ENCODE data around the gene CCDC39. TPM values are rescaled to one million over a fixed set of nuclear protein-coding genes. Genes with fewer than 3 reads are reported as not detected.

CCDC39 gene
- total and polyA plus RNA-seq, 9 of the 15 experiments (the other 6 are each of a cell fraction or from before 2014, with no cell fraction given) = not detected

- no peaks in the 10 kb centered on the region for H3K79me2 ChIP-seq (ENCODE audit: control insufficient read depth, insufficient read depth, low read length)
- intact Hi-C loops (cut with micrococcal nuclease) (no loop called here), in situ Hi-C loops (cut with MboI) (no loop called here)
- H3K9me3 ChIP-seq (replicated peaks; ENCODE audit: control insufficient read depth, insufficient read depth, low read depth, low read length) = no peaks in the 10 kb centered on the region
- H3K9me1 ChIP-seq (ENCODE audit: control insufficient read depth, insufficient read depth, low read length) = no peaks in the 10 kb centered on the region
- no peaks in the 10 kb centered on the region for H4K20me1 ChIP-seq (replicated peaks; ENCODE audit: control insufficient read depth, insufficient read depth, low read length)
- no peak for FAIRE-seq
- TF ChIP-seq PTBP1 (IDR thresholded peaks at IDR 0.05; ENCODE audit: low read depth, low read length) (no peak), HNRNPL (IDR thresholded peaks at IDR 0.05; ENCODE audit: low read depth, low read length) (no peak), FOXM1 (IDR thresholded peaks at IDR 0.05; ENCODE audit: low read depth) (no peak), FOXM1 (CRISPR knock-in tag; IDR thresholded peaks at IDR 0.05; ENCODE audit: low read depth) (no peak), NELFE (IDR thresholded peaks at IDR 0.05; ENCODE audit: insufficient read depth, insufficient read length) (no peak), BRCA1 (IDR thresholded peaks at IDR 0.05) (no peak), BRCA1 (CRISPR knock-in tag; IDR thresholded peaks at IDR 0.05) (no peak), GABPA (tag; conservative IDR thresholded peaks at IDR 0.05; ENCODE audit: low read depth) (no peak), ZNF174 (CRISPR knock-in tag; IDR thresholded peaks at IDR 0.05) (no peak), SMARCE1 (IDR thresholded peaks at IDR 0.05) (no peak), EHMT2 (IDR thresholded peaks at IDR 0.05) (no peak), GTF2A2 (tag; IDR thresholded peaks at IDR 0.05) (no peak), ZBTB17 (CRISPR knock-in tag; IDR thresholded peaks at IDR 0.05) (no peak), DMBX1 (CRISPR knock-in tag; IDR thresholded peaks at IDR 0.05; ENCODE audit: borderline replicate concordance) (no peak), CCNT2 (IDR thresholded peaks at IDR 0.05; ENCODE audit: borderline replicate concordance, extremely low read depth, insufficient read length, low read depth, low read length) (no peak)
- TF ChIP-seq, protein P1, sequence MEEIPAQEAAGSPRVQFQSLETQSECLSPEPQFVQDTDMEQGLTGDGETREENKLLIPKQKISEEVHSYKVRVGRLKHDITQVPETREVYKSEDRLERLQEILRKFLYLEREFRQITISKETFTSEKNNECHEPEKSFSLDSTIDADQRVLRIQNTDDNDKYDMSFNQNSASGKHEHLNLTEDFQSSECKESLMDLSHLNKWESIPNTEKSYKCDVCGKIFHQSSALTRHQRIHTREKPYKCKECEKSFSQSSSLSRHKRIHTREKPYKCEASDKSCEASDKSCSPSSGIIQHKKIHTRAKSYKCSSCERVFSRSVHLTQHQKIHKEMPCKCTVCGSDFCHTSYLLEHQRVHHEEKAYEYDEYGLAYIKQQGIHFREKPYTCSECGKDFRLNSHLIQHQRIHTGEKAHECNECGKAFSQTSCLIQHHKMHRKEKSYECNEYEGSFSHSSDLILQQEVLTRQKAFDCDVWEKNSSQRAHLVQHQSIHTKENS (CRISPR knock-in tag; IDR thresholded peaks at IDR 0.05) = no peak
- TF ChIP-seq, protein P2, sequence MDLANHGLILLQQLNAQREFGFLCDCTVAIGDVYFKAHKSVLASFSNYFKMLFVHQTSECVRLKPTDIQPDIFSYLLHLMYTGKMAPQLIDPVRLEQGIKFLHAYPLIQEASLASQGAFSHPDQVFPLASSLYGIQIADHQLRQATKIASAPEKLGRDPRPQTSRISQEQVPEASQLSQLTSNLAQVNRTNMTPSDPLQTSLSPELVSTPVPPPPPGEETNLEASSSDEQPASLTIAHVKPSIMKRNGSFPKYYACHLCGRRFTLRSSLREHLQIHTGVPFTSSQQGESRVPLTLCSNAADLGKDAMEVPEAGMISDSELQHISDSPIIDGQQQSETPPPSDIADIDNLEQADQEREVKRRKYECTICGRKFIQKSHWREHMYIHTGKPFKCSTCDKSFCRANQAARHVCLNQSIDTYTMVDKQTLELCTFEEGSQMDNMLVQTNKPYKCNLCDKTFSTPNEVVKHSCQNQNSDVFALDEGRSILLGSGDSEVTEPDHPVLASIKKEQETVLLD (IDR thresholded peaks at IDR 0.05) = no peak
- ChIA-PET POLR2A (no interaction called here), CTCF (ENCODE audit: low intra/inter-chr PET ratio) (no interaction called here)
- no peak overlapping the region for H3K27ac ChIP-seq (ENCODE audit: extremely low read depth, low read depth, low read length)
- H3K4me2 ChIP-seq (ENCODE audit: insufficient read depth, low read length) = no peak overlapping the region
- H3K27me3 ChIP-seq (ENCODE audit: control insufficient read depth in 2 of 2, insufficient read depth in 2 of 2, low read length in 2 of 2) = no peaks in the 10 kb centered on the region
- H3K4me1 ChIP-seq (replicated peaks in 1 of 2; ENCODE audit: control insufficient read depth in 2 of 2, insufficient read depth in 2 of 2, low read length in 2 of 2) = no peaks in the 10 kb centered on the region
- no peak for DNase-seq (ENCODE audit: extremely low read depth in 1 of 4, low spot score in 3 of 4)
- BruUV-seq (replicated peaks) = no TSS peak
- H2AFZ ChIP-seq (ENCODE audit: low read depth, low read length) = no peak overlapping the region
- H3K36me3 ChIP-seq (ENCODE audit: control insufficient read depth, insufficient read depth, low read length) = no peaks in the 10 kb centered on the region
- WGBS (ENCODE audit: insufficient coverage, low coverage, missing lambda C conversion rate) = 0% methylated on average over 2 of the region's 2 CpGs
- no peak for ATAC-seq
- no peak overlapping the region for H3K9ac ChIP-seq (ENCODE audit: insufficient read depth in 1 of 2, low read depth in 2 of 2, low read length in 2 of 2)
- H3K4me3 ChIP-seq = no peak overlapping the region
These were observed 28.6 kb upstream of the CCDC39 start for GRCh38 chr3:180707896-180708295.

All from K562 (cell line).